K562 (cell line): ENCODE data around the gene SLC26A6. TPM values are rescaled to one million over a fixed set of nuclear protein-coding genes. Genes with fewer than 3 reads are reported as not detected.

ENCODE experiments used
- CCNT2 ChIP-seq: IDR thresholded peaks from 2 replicates; pipeline ENCODE4 v1.6.1; 2011; ENCODE audit warnings: borderline replicate concordance, low read depth, mild to moderate bottlenecking, moderate library complexity, mixed read lengths, low read length; ENCODE audit not compliant: insufficient read length; ENCODE audit errors: extremely low read depth
- DPF2 ChIP-seq: fragments of 450-650 bp; IDR thresholded peaks from 2 replicates; pipeline ENCODE4 v1.6.1; 2016
- HMGN3 ChIP-seq: IDR thresholded peaks from 2 replicates; pipeline ENCODE4 v1.6.1; 2011; ENCODE audit warnings: borderline replicate concordance, low read depth, mild to moderate bottlenecking, mixed read lengths, low read length; ENCODE audit not compliant: insufficient read length; ENCODE audit errors: extremely low read depth
- HNRNPK ChIP-seq: fragments of 200-400 bp; formaldehyde crosslinking; IDR thresholded peaks from one replicate; pipeline ENCODE4 v1.6.1; 2018; ENCODE audit warnings: mild to moderate bottlenecking, low read depth, low read length; ENCODE audit not compliant: poor library complexity, severe bottlenecking
- MAFG ChIP-seq: fragments of 450-650 bp; conservative IDR thresholded peaks from 2 replicates; pipeline ENCODE4 v1.6.1; 2016; ENCODE audit warnings: missing genetic modification characterization, missing compliant biosample characterization
- NFE2L1 ChIP-seq: fragments of 450-650 bp; IDR thresholded peaks from 2 replicates; pipeline ENCODE4 v1.6.1; 2016; ENCODE audit warnings: missing genetic modification characterization, low read depth, mild to moderate bottlenecking, missing compliant biosample characterization, moderate library complexity, borderline replicate concordance
- NFYB ChIP-seq: IDR thresholded peaks from 2 replicates; pipeline ENCODE4 v1.6.1; 2011; ENCODE audit warnings: mild to moderate bottlenecking, moderate library complexity; ENCODE audit not compliant: insufficient read length; ENCODE audit errors: extremely low read depth
- NR3C1 ChIP-seq: sonication (generic); formaldehyde crosslinking; IDR thresholded peaks from 2 replicates; pipeline ENCODE4 v1.8.1; 2022; ENCODE audit warnings: missing genetic modification reagents
- PHF21A ChIP-seq: fragments of 450-650 bp; IDR thresholded peaks from 2 replicates; pipeline ENCODE4 v1.6.1; 2017; ENCODE audit warnings: low read depth, borderline replicate concordance
- POLR2B ChIP-seq: fragments of 450-650 bp; IDR thresholded peaks from 2 replicates; pipeline ENCODE4 v1.6.1; 2018; ENCODE audit warnings: low read depth; ENCODE audit not compliant: partially characterized antibody
- SAFB ChIP-seq: fragments of 200-400 bp; formaldehyde crosslinking; IDR thresholded peaks from 2 replicates; pipeline ENCODE4 v1.6.1; 2017; ENCODE audit warnings: low read depth, low read length, borderline replicate concordance
- SMAD3 ChIP-seq: fragments of 450-650 bp; formaldehyde crosslinking; conservative IDR thresholded peaks from 2 replicates; pipeline ENCODE4 v1.4.0; 2020; ENCODE audit warnings: mild to moderate bottlenecking
- SMARCA5 ChIP-seq: fragments of 450-650 bp; IDR thresholded peaks from 2 replicates; pipeline ENCODE4 v1.6.1; 2016
- XRCC4 ChIP-seq: IDR thresholded peaks from one replicate; pipeline ENCODE4 v1.6.1; 2011; ENCODE audit not compliant: insufficient read depth, insufficient read length; ENCODE audit errors: extremely low read depth
- ZBTB1 ChIP-seq: sonication (generic); formaldehyde crosslinking; IDR thresholded peaks from 2 replicates; pipeline ENCODE4 v1.8.1; 2023; ENCODE audit warnings: missing genetic modification reagents, low read depth, mild to moderate bottlenecking, borderline replicate concordance
- ZNF77 ChIP-seq: fragments of 250-450 bp; sonication (Bioruptor Pico); IDR thresholded peaks from 2 replicates; pipeline ENCODE4 v1.5.0; 2020
- polyA plus RNA-seq, 8 experiments: library from polyadenylated mRNA; depleted of rRNA in 4 of 8; stranded (reverse) in 5 of 8; unstranded in 3 of 8; fragments of >200 nt; fragmentation: Nextera tagmentation in 2 of 8; fragmentation: Illumina TruSeq in 1 of 8; extraction: Ambion mirVana in 2 of 8; extraction: Trizol in 1 of 8; gene quantifications; 2 replicates each; pipeline versions ENCODE4 v1.2.1 to v1.2.3, GENCODE V29; 2011 to 2014; ENCODE audit warnings: inconsistent platforms in 1 of 8, missing spikeins in 1 of 8
- total RNA-seq, 7 experiments: library from RNA; depleted of rRNA in 6 of 7; stranded (reverse); fragments of >200 nt in 6 of 7; fragmentation: Illumina TruSeq in 2 of 7; extraction: Trizol in 2 of 7; gene quantifications; 2 replicates each; pipeline versions ENCODE4 v1.2.1 to v1.2.3, GENCODE V29; 2011 to 2021; ENCODE audit warnings: low replicate concordance in 1 of 7
- TF ChIP-seq, protein P1 (sequence below): sonication (generic); formaldehyde crosslinking; IDR thresholded peaks from 2 replicates; pipeline ENCODE4 v1.9.0; 2022; ENCODE audit warnings: mild to moderate bottlenecking, missing genetic modification reagents
- TF ChIP-seq, protein P2 (sequence below): fragments of 200-400 bp; formaldehyde crosslinking; IDR thresholded peaks from 2 replicates; pipeline ENCODE4 v1.6.1; 2017; ENCODE audit warnings: mild to moderate bottlenecking, low read depth, low read length, moderate library complexity
- TF ChIP-seq, protein P3 (sequence below): fragments of 250-450 bp; sonication (Bioruptor Pico); IDR thresholded peaks from 2 replicates; pipeline ENCODE4 v1.9.0; 2021; ENCODE audit warnings: mild to moderate bottlenecking, inconsistent platforms
- TF ChIP-seq, protein P4 (sequence below): fragments of 250-450 bp; sonication (Bioruptor Pico); IDR thresholded peaks from 2 replicates; pipeline ENCODE4 v1.5.0; 2021; ENCODE audit warnings: mild to moderate bottlenecking, borderline replicate concordance

Gene SLC26A6
- total and polyA plus RNA-seq, 9 of the 15 experiments (the other 6 are each of a cell fraction or from before 2014, with no cell fraction given) = 2.1 to 27.2 (median 14.8) TPM

DNA sequence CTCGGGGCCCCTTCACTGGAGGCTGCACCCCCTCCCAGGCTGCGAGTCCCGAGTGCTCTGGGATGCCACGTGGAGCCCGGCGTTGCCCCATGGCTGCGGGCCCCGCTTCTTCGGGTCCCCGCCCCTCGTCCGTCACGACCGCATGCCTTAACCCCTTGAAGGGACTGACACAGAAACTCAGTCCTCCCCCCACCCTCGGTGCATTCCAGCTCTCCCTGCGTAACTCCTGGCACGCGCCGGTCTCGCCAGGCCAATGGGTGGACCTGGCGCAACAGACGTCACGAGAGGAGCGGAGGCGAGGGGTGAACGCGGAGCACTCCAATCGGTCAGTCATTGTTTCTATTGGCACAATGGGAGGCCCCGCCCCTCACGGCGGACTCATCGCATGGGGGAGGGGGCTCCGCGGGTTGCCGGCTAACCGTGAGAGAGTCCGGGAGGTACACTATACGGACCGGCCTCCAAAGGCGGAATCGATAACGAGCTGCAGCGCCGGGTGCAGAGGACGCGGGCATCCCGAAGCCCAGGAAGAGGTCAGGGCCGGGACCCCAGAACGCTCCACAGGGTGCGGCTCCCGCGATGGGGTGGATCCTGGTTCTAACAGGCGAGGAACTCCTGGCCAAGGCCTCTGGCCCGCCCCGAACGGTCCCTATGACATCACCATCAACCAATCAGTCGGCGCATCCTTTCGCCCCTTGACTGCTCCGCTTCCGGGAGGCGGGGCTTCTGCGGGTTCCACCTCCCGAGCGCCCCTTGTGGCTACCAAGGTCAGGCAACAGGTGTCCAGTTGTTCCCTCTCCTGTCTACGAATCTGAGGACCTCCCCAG is 28.4 kb upstream of the SLC26A6 start (continued):
- TF ChIP-seq XRCC4 = no peak
- peak; percentile 55 for TF ChIP-seq HMGN3
- TF ChIP-seq NFYB = peak; percentile 58
- TF ChIP-seq, protein P1, sequence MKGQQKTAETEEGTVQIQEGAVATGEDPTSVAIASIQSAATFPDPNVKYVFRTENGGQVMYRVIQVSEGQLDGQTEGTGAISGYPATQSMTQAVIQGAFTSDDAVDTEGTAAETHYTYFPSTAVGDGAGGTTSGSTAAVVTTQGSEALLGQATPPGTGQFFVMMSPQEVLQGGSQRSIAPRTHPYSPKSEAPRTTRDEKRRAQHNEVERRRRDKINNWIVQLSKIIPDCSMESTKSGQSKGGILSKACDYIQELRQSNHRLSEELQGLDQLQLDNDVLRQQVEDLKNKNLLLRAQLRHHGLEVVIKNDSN (CRISPR knock-in tag) = peak; percentile 56; the same call in 1 of the 2 replicates
- 0 out of 2 replicates have a peak, but pooled peaks have one; percentile 21 for TF ChIP-seq PHF21A
- TF ChIP-seq SMAD3 (CRISPR knock-in tag) = no peak
- TF ChIP-seq POLR2B = peak; percentile 73
- no peak for TF ChIP-seq CCNT2
- TF ChIP-seq ZBTB1 = no peak
- TF ChIP-seq HNRNPK = no peak
- TF ChIP-seq MAFG (tag) = no peak
- TF ChIP-seq, protein P2, sequence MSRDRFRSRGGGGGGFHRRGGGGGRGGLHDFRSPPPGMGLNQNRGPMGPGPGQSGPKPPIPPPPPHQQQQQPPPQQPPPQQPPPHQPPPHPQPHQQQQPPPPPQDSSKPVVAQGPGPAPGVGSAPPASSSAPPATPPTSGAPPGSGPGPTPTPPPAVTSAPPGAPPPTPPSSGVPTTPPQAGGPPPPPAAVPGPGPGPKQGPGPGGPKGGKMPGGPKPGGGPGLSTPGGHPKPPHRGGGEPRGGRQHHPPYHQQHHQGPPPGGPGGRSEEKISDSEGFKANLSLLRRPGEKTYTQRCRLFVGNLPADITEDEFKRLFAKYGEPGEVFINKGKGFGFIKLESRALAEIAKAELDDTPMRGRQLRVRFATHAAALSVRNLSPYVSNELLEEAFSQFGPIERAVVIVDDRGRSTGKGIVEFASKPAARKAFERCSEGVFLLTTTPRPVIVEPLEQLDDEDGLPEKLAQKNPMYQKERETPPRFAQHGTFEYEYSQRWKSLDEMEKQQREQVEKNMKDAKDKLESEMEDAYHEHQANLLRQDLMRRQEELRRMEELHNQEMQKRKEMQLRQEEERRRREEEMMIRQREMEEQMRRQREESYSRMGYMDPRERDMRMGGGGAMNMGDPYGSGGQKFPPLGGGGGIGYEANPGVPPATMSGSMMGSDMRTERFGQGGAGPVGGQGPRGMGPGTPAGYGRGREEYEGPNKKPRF = no peak
- no peak for TF ChIP-seq SMARCA5
- TF ChIP-seq DPF2 = no peak
- TF ChIP-seq NFE2L1 (tag) = no peak
- TF ChIP-seq, protein P3, sequence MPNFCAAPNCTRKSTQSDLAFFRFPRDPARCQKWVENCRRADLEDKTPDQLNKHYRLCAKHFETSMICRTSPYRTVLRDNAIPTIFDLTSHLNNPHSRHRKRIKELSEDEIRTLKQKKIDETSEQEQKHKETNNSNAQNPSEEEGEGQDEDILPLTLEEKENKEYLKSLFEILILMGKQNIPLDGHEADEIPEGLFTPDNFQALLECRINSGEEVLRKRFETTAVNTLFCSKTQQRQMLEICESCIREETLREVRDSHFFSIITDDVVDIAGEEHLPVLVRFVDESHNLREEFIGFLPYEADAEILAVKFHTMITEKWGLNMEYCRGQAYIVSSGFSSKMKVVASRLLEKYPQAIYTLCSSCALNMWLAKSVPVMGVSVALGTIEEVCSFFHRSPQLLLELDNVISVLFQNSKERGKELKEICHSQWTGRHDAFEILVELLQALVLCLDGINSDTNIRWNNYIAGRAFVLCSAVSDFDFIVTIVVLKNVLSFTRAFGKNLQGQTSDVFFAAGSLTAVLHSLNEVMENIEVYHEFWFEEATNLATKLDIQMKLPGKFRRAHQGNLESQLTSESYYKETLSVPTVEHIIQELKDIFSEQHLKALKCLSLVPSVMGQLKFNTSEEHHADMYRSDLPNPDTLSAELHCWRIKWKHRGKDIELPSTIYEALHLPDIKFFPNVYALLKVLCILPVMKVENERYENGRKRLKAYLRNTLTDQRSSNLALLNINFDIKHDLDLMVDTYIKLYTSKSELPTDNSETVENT (CRISPR knock-in tag) = no peak
- TF ChIP-seq, protein P4, sequence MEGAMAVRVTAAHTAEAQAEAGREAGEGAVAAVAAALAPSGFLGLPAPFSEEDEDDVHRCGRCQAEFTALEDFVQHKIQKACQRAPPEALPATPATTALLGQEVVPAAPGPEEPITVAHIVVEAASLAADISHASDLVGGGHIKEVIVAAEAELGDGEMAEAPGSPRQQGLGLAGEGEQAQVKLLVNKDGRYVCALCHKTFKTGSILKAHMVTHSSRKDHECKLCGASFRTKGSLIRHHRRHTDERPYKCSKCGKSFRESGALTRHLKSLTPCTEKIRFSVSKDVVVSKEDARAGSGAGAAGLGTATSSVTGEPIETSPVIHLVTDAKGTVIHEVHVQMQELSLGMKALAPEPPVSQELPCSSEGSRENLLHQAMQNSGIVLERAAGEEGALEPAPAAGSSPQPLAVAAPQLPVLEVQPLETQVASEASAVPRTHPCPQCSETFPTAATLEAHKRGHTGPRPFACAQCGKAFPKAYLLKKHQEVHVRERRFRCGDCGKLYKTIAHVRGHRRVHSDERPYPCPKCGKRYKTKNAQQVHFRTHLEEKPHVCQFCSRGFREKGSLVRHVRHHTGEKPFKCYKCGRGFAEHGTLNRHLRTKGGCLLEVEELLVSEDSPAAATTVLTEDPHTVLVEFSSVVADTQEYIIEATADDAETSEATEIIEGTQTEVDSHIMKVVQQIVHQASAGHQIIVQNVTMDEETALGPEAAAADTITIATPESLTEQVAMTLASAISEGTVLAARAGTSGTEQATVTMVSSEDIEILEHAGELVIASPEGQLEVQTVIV (CRISPR knock-in tag) = no peak
- peak; percentile 72; the same call in 1 of the 2 replicates for TF ChIP-seq NR3C1 (CRISPR knock-in tag)
- no peak for TF ChIP-seq SAFB
- TF ChIP-seq ZNF77 (CRISPR knock-in tag) = no peak
